ENCODE results near the gene ANKRD11. TPM values are rescaled to one million over a fixed set of nuclear protein-coding genes. Genes with fewer than 3 reads are reported as not detected.

Gene ANKRD11
- total RNA-seq, 1 experiment from 2014 or later: 266 TPM

DNA sequence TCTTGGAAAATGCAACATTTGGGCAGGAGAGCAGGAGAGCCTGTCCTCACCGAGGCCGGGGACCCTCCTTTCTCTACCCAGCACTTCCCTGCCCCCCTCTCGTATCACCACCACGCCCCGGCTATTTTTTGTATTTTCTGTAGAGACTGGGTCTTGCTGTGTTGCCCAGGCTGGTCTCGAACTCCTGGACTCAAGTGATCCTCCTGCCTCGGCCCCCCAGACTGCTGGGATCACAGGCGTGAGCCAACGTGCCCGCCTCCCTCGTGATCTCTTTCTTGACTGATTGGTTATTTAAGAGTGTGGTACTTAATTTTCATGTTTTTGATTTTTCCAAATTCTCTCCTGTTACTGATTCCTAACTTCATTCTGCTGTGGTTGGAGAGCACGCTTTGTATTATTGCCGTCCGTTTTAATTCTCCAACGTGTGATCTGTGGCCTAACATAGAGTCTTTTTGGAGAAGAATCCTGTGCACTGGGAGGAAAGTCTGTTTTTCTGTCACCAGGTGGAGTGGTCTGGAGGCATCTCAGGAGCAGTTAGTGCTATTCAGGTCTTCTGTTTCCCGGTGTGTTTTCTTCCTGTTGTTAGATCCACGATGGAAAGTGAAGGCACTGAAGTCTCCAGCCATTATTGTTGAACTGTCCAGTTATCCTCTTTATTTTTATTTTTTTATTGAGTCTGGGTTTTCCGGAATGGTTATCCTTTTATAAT is 232.4 kb downstream of the ANKRD11 start:
- peaks cover 10 to 19% of the 10 kb centered on the region in 2 experiments for H3K4me1 ChIP-seq (ENCODE audit: control insufficient read depth in 1 of 2, insufficient read depth in 2 of 2, low read length in 2 of 2)
- DNase-seq (ENCODE audit: low read depth, low spot score): no peak
- TF ChIP-seq ZFX (IDR thresholded peaks at IDR 0.05): no peak
- no peak for TF ChIP-seq POLR2A (IDR thresholded peaks at IDR 0.05; ENCODE audit: borderline replicate concordance, extremely low read depth, insufficient read depth, insufficient read length)
- TF ChIP-seq CTCF (IDR thresholded peaks at IDR 0.05 in 2 of 3, conservative IDR thresholded peaks at IDR 0.05 in 1 of 3; ENCODE audit: borderline replicate concordance in 1 of 3, insufficient read depth in 1 of 3, low read depth in 2 of 3, low read length in 2 of 3): no peak; a peak in 1 of 6 replicates
- TF ChIP-seq SRF (IDR thresholded peaks at IDR 0.05; ENCODE audit: low read depth): no peak
- TF ChIP-seq TCF7L2 (IDR thresholded peaks at IDR 0.05; ENCODE audit: borderline replicate concordance, extremely low read depth, insufficient read depth, insufficient read length): no peak
- no peak for TF ChIP-seq ELF1 (IDR thresholded peaks at IDR 0.05; ENCODE audit: borderline replicate concordance, low read depth)
- TF ChIP-seq ZBTB33 (IDR thresholded peaks at IDR 0.05; ENCODE audit: extremely low read depth, insufficient replicate concordance, low read length): no peak
- TF ChIP-seq FOSL1 (IDR thresholded peaks at IDR 0.05; ENCODE audit: low read depth): no peak
- intact Hi-C loops (cut with micrococcal nuclease): no loop called here
- no peaks in the 10 kb centered on the region for H3K9me2 ChIP-seq (ENCODE audit: insufficient read depth)
- no peak overlapping the region for H3K4me3 ChIP-seq (replicated peaks in 1 of 2; ENCODE audit: low read depth in 1 of 2, low read length in 2 of 2)
- ChIA-PET RAD21 (ENCODE audit: low non-redundant PET in 1 of 2, low total read pairs in 2 of 2, uncharacterized antibody in 2 of 2, unreplicated experiment in 2 of 2) (no interaction called here), CTCF (no interaction called here), POLR2A (no interaction called here)
- no TSS peak for BruUV-seq (replicated peaks)
- H3K36me3 ChIP-seq (ENCODE audit: control insufficient read depth in 1 of 2, insufficient read depth in 2 of 2, low read length in 2 of 2): no peaks in the 10 kb centered on the region
- no peaks in the 10 kb centered on the region for H3K27me3 ChIP-seq (ENCODE audit: insufficient read depth, low read length)
- H3K27ac ChIP-seq (ENCODE audit: low read depth, low read length): no peak overlapping the region
- no peak overlapping the region for H2AFZ ChIP-seq (ENCODE audit: low read depth, low read length, poor library complexity, severe bottlenecking)
- H3K4me2 ChIP-seq (ENCODE audit: low read length): peak overlapping the region; percentile 73; the same call in 1 of the 2 replicates
- H3K9ac ChIP-seq (ENCODE audit: low read length): no peak overlapping the region
- no peak for ATAC-seq
- no peaks in the 10 kb centered on the region for H4K20me1 ChIP-seq (ENCODE audit: insufficient read depth)
- no peaks in the 10 kb centered on the region for H3K9me3 ChIP-seq (ENCODE audit: control insufficient read depth in 1 of 2, insufficient read depth in 1 of 2, low read depth in 1 of 2, low read length in 2 of 2)
- no peaks in the 10 kb centered on the region for H3K79me2 ChIP-seq (ENCODE audit: insufficient read depth, low read length)

All from HCT116 (cell line).